ENCODE data around the gene CBLB. TPM values are rescaled to one million over a fixed set of nuclear protein-coding genes. Genes with fewer than 3 reads are reported as not detected.

CBLB gene
- total RNA-seq, 1 donor from 2014 or later, result 30.0 TPM

GRCh38 chr3:105629718-105630117 is 239.1 kb downstream of the CBLB start:
- TF ChIP-seq CTCF (IDR thresholded peaks at IDR 0.05; ENCODE audit: insufficient read depth, low read length, severe bottlenecking), result no peak
- FAIRE-seq (no peak), DNase-seq (ENCODE audit: low read depth) (peak; percentile 66)
- Histone ChIP-seq H3K36me3 (ENCODE audit: control insufficient read depth, insufficient read depth, low read length) (no peaks in the 10 kb centered on the region), H3K27me3 (ENCODE audit: control insufficient read depth, insufficient read depth, low read length) (no peaks in the 10 kb centered on the region), H3K4me3 (ENCODE audit: low read depth, low read length) (no peak overlapping the region)

- no peak for TF ChIP-seq CTCF (IDR thresholded peaks at IDR 0.05; ENCODE audit: insufficient read depth, low read length, severe bottlenecking)
- no peaks in the 10 kb centered on the region for H3K27me3 ChIP-seq (ENCODE audit: control insufficient read depth, insufficient read depth, low read length)
- no peak for FAIRE-seq
- no peaks in the 10 kb centered on the region for H3K36me3 ChIP-seq (ENCODE audit: control insufficient read depth, insufficient read depth, low read length)
- no peak for DNase-seq (ENCODE audit: low read depth)
- H3K4me3 ChIP-seq (ENCODE audit: low read depth, low read length), result no peak overlapping the region
Observed at GRCh38 chr3:105626739-105627138, 242.1 kb downstream of the CBLB start.

- FAIRE-seq (no peak), DNase-seq (ENCODE audit: low read depth) (no peak)
- Histone ChIP-seq H3K27me3 (ENCODE audit: control insufficient read depth, insufficient read depth, low read length) (no peaks in the 10 kb centered on the region), H3K4me3 (ENCODE audit: low read depth, low read length) (no peak overlapping the region), H3K36me3 (ENCODE audit: control insufficient read depth, insufficient read depth, low read length) (no peaks in the 10 kb centered on the region)
- no peak for TF ChIP-seq CTCF (IDR thresholded peaks at IDR 0.05; ENCODE audit: insufficient read depth, low read length, severe bottlenecking)
Observed at GRCh38 chr3:105622169-105622568, 246.6 kb downstream of the CBLB start.

GRCh38 chr3:105620236-105620635 is 248.6 kb downstream of the CBLB start:
- no peak for TF ChIP-seq CTCF (IDR thresholded peaks at IDR 0.05; ENCODE audit: insufficient read depth, low read length, severe bottlenecking)
- no peak for DNase-seq (ENCODE audit: low read depth)
- no peak for FAIRE-seq
- no peak overlapping the region for H3K4me3 ChIP-seq (ENCODE audit: low read depth, low read length)
- H3K36me3 ChIP-seq (ENCODE audit: control insufficient read depth, insufficient read depth, low read length), result no peaks in the 10 kb centered on the region
- H3K27me3 ChIP-seq (ENCODE audit: control insufficient read depth, insufficient read depth, low read length), result no peaks in the 10 kb centered on the region

GRCh38 chr3:105619651-105620050 is 249.2 kb downstream of the CBLB start:
- TF ChIP-seq CTCF (IDR thresholded peaks at IDR 0.05; ENCODE audit: insufficient read depth, low read length, severe bottlenecking), result no peak
- H3K36me3 ChIP-seq (ENCODE audit: control insufficient read depth, insufficient read depth, low read length), result no peaks in the 10 kb centered on the region
- FAIRE-seq, result no peak

GRCh38 chr3:105618556-105618955 is 250.3 kb downstream of the CBLB start:
- Histone ChIP-seq H3K4me3 (ENCODE audit: low read depth, low read length) (no peak overlapping the region), H3K27me3 (ENCODE audit: control insufficient read depth, insufficient read depth, low read length) (no peaks in the 10 kb centered on the region), H3K36me3 (ENCODE audit: control insufficient read depth, insufficient read depth, low read length) (no peaks in the 10 kb centered on the region)
- DNase-seq (ENCODE audit: low read depth), result no peak
- no peak for FAIRE-seq
- no peak for TF ChIP-seq CTCF (IDR thresholded peaks at IDR 0.05; ENCODE audit: insufficient read depth, low read length, severe bottlenecking)

More at GRCh38 chr3:105619651-105620050, 249.2 kb downstream of the CBLB start:
- DNase-seq (ENCODE audit: low read depth), result no peak
- Histone ChIP-seq H3K4me3 (ENCODE audit: low read depth, low read length) (no peak overlapping the region), H3K27me3 (ENCODE audit: control insufficient read depth, insufficient read depth, low read length) (no peaks in the 10 kb centered on the region)
